K562 (cell line): Measurements from ENCODE around the gene RNF151. TPM values are rescaled to one million over a fixed set of nuclear protein-coding genes. Genes with fewer than 3 reads are reported as not detected.
A peak's percentile ranks its signal among the peaks of the same experiment; 100 is the strongest.

ENCODE experiments used
- CREB1 ChIP-seq, 2 experiments: sonication (generic) in 1 of 2; formaldehyde crosslinking in 1 of 2; IDR thresholded peaks; 2 replicates each; pipeline versions ENCODE4 v1.6.1 to v1.8.0; 2012 to 2022; ENCODE audit warnings: inconsistent platforms in 1 of 2, mild to moderate bottlenecking in 1 of 2, missing genetic modification reagents in 1 of 2, moderate library complexity in 1 of 2
- GTF2E2 ChIP-seq: fragments of 200-800 bp; sonication (Bioruptor generic); IDR thresholded peaks from 2 replicates; pipeline ENCODE4 v1.6.1; 2016; ENCODE audit warnings: missing genetic modification characterization, missing compliant biosample characterization
- GTF3C2 ChIP-seq: IDR thresholded peaks from 3 replicates; pipeline ENCODE4 v1.6.1; 2011; ENCODE audit warnings: borderline replicate concordance, mild to moderate bottlenecking, moderate library complexity; ENCODE audit not compliant: insufficient read length; ENCODE audit errors: extremely low read depth
- L3MBTL2 ChIP-seq: fragments of 450-650 bp; IDR thresholded peaks from 2 replicates; pipeline ENCODE4 v1.6.1; 2016; ENCODE audit warnings: mild to moderate bottlenecking, moderate library complexity
- NRF1 ChIP-seq, 2 experiments: fragments of 450-650 bp; IDR thresholded peaks in 1 of 2; conservative IDR thresholded peaks in 1 of 2; 2 replicates each; pipeline ENCODE4 v1.6.1; 2014; ENCODE audit warnings: mild to moderate bottlenecking in 2 of 2
- PKNOX1 ChIP-seq: fragments of 450-650 bp; IDR thresholded peaks from 2 replicates; pipeline ENCODE4 v1.6.1; 2016
- PRPF4 ChIP-seq: fragments of 200-400 bp; formaldehyde crosslinking; IDR thresholded peaks from one replicate; pipeline ENCODE4 v1.6.1; 2017; ENCODE audit warnings: low read length, low read depth, mild to moderate bottlenecking; ENCODE audit not compliant: insufficient read depth, poor library complexity, severe bottlenecking
- TCF3 ChIP-seq: sonication (generic); formaldehyde crosslinking; IDR thresholded peaks from 2 replicates; pipeline ENCODE4 v1.4.0; 2020; ENCODE audit warnings: mild to moderate bottlenecking, missing genetic modification reagents
- THAP12 ChIP-seq: fragments of 250-450 bp; sonication (Bioruptor Pico); IDR thresholded peaks from 2 replicates; pipeline ENCODE4 v1.9.0; 2021; ENCODE audit warnings: mild to moderate bottlenecking, inconsistent platforms
- USF2 ChIP-seq: sonication (generic); formaldehyde crosslinking; IDR thresholded peaks from 2 replicates; pipeline ENCODE4 v1.5.0; 2020; ENCODE audit warnings: missing genetic modification reagents
- XRCC4 ChIP-seq: IDR thresholded peaks from one replicate; pipeline ENCODE4 v1.6.1; 2011; ENCODE audit not compliant: insufficient read depth, insufficient read length; ENCODE audit errors: extremely low read depth
- ZNF3 ChIP-seq: fragments of 250-450 bp; sonication (Bioruptor Pico); IDR thresholded peaks from 2 replicates; pipeline ENCODE4 v1.5.0; 2021; ENCODE audit warnings: mild to moderate bottlenecking, moderate library complexity
- ZNF589 ChIP-seq: fragments of 200-800 bp; sonication (Bioruptor generic); IDR thresholded peaks from 2 replicates; pipeline ENCODE4 v1.6.1; 2016; ENCODE audit warnings: low read depth, missing genetic modification characterization, missing compliant biosample characterization
- ZNF699 ChIP-seq: fragments of 250-450 bp; sonication (Bioruptor Pico); IDR thresholded peaks from 2 replicates; pipeline ENCODE4 v1.8.0; 2021; ENCODE audit warnings: mild to moderate bottlenecking, moderate library complexity; ENCODE audit not compliant: insufficient replicate concordance
- ZNF717 ChIP-seq: fragments of 250-450 bp; sonication (Bioruptor Pico); IDR thresholded peaks from 2 replicates; pipeline ENCODE4 v1.5.0; 2021
- polyA plus RNA-seq, 8 experiments: library from polyadenylated mRNA; depleted of rRNA in 4 of 8; stranded (reverse) in 5 of 8; unstranded in 3 of 8; fragments of >200 nt; fragmentation: Nextera tagmentation in 2 of 8; fragmentation: Illumina TruSeq in 1 of 8; extraction: Ambion mirVana in 2 of 8; extraction: Trizol in 1 of 8; gene quantifications; 2 replicates each; pipeline versions ENCODE4 v1.2.1 to v1.2.3, GENCODE V29; 2011 to 2014; ENCODE audit warnings: inconsistent platforms in 1 of 8, missing spikeins in 1 of 8
- total RNA-seq, 7 experiments: library from RNA; depleted of rRNA in 6 of 7; stranded (reverse); fragments of >200 nt in 6 of 7; fragmentation: Illumina TruSeq in 2 of 7; extraction: Trizol in 2 of 7; gene quantifications; 2 replicates each; pipeline versions ENCODE4 v1.2.1 to v1.2.3, GENCODE V29; 2011 to 2021; ENCODE audit warnings: low replicate concordance in 1 of 7

RNF151 gene
- total and polyA plus RNA-seq, 9 of the 15 experiments (the other 6 are each of a cell fraction or from before 2014, with no cell fraction given), result not detected

- TF ChIP-seq PKNOX1 (no peak), L3MBTL2 (peak; percentile 58), ZNF3 (no peak), XRCC4 (no peak), ZNF717 (peak; percentile 85; the same call in 1 of the 2 replicates), USF2 (CRISPR knock-in tag) (no peak), GTF3C2 (no peak), ZNF589 (no peak), GTF2E2 (tag) (no peak), CREB1 (IDR thresholded peaks at IDR 0.05) (no peak; the same call in 1 of the 2 replicates), CREB1 (CRISPR knock-in tag; IDR thresholded peaks at IDR 0.05) (0 out of 2 replicates have a peak, but pooled peaks have one; percentile 18), ZNF699 (CRISPR knock-in tag) (no peak), NRF1 (conservative IDR thresholded peaks at IDR 0.05 in 1 of 2, IDR thresholded peaks at IDR 0.05 in 1 of 2) (0 out of 4 replicates have a peak, but pooled peaks of 1 of the 2 experiments have one; percentile 22), PRPF4 (no peak), THAP12 (CRISPR knock-in tag) (peak; percentile 81; the same call in 1 of the 2 replicates), TCF3 (CRISPR knock-in tag) (no peak)
Observed at GRCh38 chr16:1960665-1961630, 5.7 kb upstream of the RNF151 start (continued).
